Bone marrow (tissue), 2 donors: ENCODE measurements around the gene ZNF148.

ENCODE experiments used
- DNase-seq, 2 donors: peaks; one replicate each; lab custom pipeline; 2025; lab: John Stamatoyannopoulos, UW

ZNF148 gene

GRCh38 chr3:125190786-125191185, 184.3 kb downstream of the ZNF148 start:
- DNase-seq = no peak

GRCh38 chr3:125189378-125190165, 185.6 kb downstream of the ZNF148 start:
- no peak for DNase-seq

GRCh38 chr3:125188955-125189354, 186.2 kb downstream of the ZNF148 start:
- no peak for DNase-seq

- DNase-seq = no peak
Measured at GRCh38 chr3:125187599-125187910, 187.6 kb downstream of the ZNF148 start.

- no peak for DNase-seq
Measured at GRCh38 chr3:125186800-125187598, 188.1 kb downstream of the ZNF148 start.

GRCh38 chr3:125186261-125186787, 188.8 kb downstream of the ZNF148 start:
- no peak for DNase-seq

GRCh38 chr3:125185805-125186204, 189.3 kb downstream of the ZNF148 start:
- no peak for DNase-seq

GRCh38 chr3:125179884-125180240, 195.3 kb downstream of the ZNF148 start:
- no peak for DNase-seq

GRCh38 chr3:125179143-125179883, 195.8 kb downstream of the ZNF148 start:
- DNase-seq = no peak

- no peak for DNase-seq
Measured at GRCh38 chr3:125177746-125178145, 197.4 kb downstream of the ZNF148 start.
